ENCODE data around the gene FSTL4.

Gene FSTL4

DNA sequence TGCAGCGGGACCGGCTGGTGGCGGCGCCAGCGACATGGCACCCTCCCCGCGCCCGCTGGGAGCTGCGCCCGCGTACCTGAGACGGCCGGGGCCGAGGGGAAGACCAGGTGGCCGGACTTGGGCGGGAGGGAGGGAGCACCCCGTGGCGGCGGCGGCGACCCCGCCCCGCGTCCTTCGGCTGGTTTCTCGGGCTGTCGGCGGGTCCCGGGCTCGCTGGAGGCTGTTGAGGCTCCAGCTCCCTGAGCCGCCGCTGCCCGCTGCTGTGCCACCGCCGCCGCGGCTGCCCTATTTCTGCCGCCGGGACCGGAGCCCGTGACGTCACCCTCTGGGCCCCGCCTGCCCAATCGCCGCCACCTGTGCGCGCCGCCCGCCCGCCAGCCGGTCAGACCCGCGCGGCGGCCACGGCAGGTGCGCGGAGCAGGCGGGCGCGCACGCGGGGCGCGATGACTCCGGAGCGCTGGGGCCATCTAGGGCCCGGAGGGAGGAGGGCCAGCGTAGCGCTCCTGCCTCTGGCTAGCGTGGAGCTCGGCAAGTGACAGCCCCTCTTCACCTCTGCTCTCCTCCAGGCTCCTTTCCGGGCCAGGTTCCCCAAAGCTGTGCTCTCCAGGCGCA, at the start of gene FSTL4:
FSTL4 (minus strand) TSS at position 293 of the 612 bp plus-strand sequence.
- no peak for DNase-seq

DNA sequence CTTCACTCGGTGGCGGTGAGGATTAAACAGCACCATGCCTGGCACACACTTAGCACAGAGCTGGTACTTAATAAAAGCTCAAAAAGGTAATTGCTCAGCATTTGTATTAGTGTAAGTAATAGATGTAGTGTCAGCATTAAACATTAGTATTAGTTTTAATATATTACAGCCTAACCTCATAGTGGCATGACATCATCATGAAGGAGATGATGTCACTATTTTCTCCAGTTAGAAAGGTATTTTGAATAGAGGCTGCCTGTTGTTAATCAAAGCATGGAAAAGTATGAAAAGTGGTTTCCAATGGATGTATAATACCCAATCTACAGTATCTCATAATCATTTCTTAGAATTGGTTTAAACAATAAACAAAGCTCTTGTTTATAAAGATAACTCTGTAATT, 49.0 kb upstream of the FSTL4 start:
- no peak for DNase-seq

GRCh38 chr5:133658327-133658726, 46.0 kb upstream of the FSTL4 start:
- DNase-seq: no peak

- DNase-seq: no peak
These were observed 44.7 kb upstream of the FSTL4 start for GRCh38 chr5:133657036-133657435.

DNA sequence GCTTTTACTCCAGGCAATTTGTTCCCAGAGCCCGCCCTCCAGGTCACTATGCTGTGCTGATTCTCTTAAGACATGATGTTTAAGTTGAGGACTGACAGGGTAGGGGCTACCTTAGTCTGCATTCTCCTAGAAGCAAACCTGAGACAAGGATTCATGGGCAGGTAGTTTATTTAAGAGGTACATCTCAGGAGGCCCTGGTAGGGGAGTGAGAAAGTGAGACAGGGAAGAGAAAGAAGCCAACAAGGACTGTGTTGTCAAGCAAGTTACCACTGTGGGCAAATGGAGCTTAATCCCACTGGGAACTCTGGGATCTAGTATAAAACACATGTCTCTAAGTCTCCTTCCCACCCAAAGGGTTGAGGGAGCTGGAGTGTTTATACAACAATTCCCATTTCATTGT, 43.6 kb upstream of the FSTL4 start:
- DNase-seq: no peak

DNA sequence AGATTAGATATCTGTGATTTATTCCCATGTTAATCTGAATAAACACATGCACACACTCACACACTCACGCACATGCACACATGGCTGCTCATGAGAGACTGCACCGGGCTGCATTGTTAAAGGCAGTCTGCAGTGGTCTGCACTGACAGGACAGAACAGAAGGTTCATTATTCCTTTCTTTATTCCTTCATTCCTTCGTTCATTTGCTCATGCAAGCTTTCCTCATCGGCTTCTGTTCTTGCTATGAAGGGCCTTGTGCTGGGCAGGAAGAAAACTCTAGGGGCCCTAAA, 41.4 kb upstream of the FSTL4 start:
- no peak for DNase-seq

- DNase-seq: no peak
These were observed 40.8 kb upstream of the FSTL4 start for GRCh38 chr5:133652951-133653759.

- no peak for DNase-seq
These were observed 31.9 kb upstream of the FSTL4 start for GRCh38 chr5:133644000-133644865.

GRCh38 chr5:133643365-133643764, 31.0 kb upstream of the FSTL4 start:
- no peak for DNase-seq

- no peak for DNase-seq
These were observed 29.9 kb upstream of the FSTL4 start for GRCh38 chr5:133642153-133642722.

- DNase-seq: no peak
These were observed 29.3 kb upstream of the FSTL4 start for GRCh38 chr5:133641683-133642082.

DNA sequence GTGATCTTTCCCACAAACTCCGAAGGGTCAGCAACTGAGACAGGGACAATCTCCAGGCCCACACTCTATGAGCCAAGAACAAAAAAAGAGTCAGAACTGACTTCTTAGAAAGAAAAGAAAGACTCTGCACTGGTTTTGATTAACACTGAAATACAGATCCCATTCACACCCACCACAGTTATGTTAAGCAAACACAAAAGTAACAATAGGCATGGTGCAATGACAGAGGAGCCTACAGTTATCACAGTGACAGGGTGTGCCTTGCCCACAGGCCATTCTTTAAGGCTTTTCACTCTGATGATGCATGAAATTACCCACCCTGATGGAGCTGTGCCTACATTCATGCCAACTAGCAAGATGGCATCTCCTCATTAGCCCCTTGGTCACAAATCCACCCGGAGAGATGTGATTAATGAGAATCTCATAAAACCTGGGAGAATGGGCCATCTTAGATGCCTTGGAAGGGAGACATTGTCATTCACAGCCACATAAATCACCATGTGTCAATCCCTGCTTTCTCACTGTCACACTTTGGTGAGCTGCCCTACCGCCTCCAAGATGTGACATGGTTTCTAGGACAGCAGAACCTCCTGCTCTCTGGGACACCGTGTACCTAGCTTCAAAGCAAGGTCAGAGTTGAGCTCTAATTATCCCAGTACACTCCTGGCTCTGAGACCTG, 27.6 kb upstream of the FSTL4 start:
- DNase-seq: no peak

DNA sequence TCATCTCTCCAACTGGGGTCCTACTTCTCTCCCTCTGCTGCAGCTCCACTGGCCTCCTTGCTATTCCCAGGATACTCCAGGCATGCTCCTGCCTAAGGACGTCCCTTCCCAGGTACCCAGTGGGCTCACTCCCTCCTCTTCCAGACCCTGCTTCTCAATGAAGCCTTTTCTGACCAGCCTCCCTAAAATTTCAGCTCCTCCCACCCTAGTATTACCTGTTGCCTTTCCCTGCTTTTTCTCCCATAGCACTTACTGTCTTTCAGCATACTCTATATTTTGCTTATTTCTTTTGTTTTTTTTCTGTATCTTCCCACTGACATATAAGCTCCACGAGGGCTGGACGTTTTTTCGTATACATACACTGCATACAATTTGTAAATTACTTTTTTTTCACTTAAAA, 26.1 kb upstream of the FSTL4 start:
- DNase-seq: no peak

GRCh38 chr5:133637206-133637605, 24.9 kb upstream of the FSTL4 start:
- DNase-seq: no peak

DNA sequence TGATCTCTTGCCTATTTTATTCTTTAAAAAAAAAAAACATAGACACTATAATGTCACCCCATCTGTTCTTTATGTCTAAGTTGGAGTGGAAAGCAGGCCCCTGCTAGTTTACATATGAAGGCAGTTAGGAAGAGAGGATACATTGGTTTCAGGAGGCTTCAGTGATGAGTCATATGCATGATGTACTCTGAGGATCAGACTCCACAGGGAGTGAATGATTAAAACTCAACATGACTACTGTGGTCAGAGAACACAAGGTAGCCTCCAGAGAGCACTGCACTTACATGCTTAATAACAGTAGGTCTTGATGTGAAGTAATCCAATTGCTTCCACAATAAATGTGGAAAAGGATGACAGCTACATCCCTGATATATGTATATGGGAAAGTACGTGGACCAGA, 22.7 kb upstream of the FSTL4 start:
- DNase-seq: no peak

DNA sequence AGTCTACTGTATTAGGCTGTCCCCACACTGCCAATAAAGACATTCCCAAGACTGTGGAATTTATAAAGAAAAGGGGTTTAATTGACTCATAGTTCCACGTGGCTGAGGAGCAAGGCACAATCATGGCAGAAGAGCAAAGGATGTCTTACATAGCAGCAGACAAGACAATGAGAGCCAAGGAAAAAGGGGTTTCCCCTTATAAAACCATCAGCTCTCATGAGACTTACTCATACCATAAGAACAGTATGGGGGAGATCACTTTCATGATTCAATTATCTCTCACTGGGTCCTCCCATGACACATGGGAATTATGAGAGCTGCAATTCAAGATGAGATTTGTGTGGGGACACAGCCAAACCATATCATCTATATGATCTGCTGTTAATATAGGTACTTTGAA, 14.8 kb upstream of the FSTL4 start:
- no peak for DNase-seq

- DNase-seq: no peak
These were observed 12.0 kb upstream of the FSTL4 start for GRCh38 chr5:133624316-133624715.

DNA sequence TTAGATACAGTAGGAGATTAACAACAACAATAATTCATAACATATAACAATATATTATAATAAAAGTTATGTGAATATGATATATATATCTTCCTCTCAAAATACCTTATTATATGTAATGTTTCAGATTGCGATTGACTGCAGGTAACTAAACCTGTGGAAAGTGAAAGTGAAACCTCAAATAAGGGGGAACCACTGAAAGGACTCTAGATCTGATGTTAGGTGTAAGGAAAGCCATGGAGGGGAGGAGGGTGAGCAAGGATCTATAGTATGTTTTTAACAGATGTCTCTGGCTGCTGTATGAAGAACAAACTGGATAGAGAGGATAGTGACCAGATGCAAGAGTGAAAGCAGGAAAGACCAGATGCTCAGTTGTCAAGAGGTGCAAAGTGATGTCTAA, 5.8 kb upstream of the FSTL4 start:
- DNase-seq: no peak

GRCh38 chr5:133613743-133614142, 1.4 kb upstream of the FSTL4 start:
- no peak for DNase-seq

- DNase-seq: no peak
These were observed 843 bp upstream of the FSTL4 start for GRCh38 chr5:133613184-133613583.

DNA sequence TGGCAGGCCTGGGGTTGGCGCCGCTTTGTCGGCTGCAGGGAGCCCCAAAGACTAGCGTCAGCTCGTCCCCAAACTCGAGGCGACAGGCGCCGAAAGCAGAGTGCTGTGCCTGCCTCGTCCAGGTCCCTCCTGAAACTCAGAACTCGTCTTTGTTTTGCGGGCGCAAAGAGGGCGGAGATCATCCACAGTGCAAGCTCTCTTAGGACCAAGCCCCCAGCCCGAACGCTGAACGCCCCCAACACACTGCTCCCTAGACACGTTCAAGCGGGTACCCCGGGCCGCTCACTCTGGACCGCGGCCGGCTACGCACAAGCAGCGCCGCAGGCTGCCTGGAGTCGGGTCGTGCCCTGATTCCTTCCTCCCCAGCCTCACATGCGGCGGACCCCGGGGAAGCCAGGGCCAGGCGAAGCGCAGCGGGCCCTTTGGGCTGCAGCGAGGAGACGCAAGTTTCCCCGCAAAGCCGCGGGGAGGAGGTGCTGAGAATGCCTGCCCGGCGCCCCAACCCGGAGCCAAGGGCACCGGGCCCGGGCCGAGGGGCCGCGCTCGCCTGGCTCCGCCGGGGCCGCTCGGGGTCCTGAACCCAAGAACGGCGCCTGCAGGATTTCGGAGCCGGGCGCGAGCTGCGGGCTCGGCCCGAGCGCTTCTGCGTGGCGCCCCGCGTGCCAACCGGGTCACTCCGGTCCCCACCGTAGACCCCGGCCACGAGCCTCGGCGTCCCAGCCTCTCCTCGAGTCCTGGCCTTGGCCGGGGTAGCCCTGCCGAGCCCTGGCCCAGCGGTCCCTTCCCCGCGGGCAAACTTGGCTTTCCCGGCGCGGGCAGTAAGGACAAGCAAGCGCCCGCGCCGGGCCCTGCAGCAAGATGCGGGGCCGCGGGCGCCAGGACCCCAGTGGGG, 738 bp downstream of the FSTL4 start:
- no peak for DNase-seq
